Neural cell (in vitro differentiated cells): ENCODE data around the gene SP140L. TPM values are rescaled to one million over a fixed set of nuclear protein-coding genes. Genes with fewer than 3 reads are reported as not detected.

Experiments
- H2AFZ ChIP-seq: fragments of 200-600, 300-800 bp; sonication (generic), shearing (Covaris generic); 2 replicates; pipeline ENCODE4 v1.6.0; 2014; ENCODE audit warnings: low read depth, mild to moderate bottlenecking, antibody characterized with exemption, low read length, moderate library complexity
- H3F3A ChIP-seq: fragments of 200-600 bp; shearing (Covaris generic); 2 replicates; pipeline ENCODE4 v1.6.1; 2016; ENCODE audit warnings: mild to moderate bottlenecking, moderate library complexity, mixed read lengths, antibody characterized with exemption, low read length; ENCODE audit not compliant: insufficient read depth, poor library complexity, severe bottlenecking
- H3K27ac ChIP-seq: fragments of 200-600, 300-800 bp; sonication (generic), shearing (Covaris generic); 2 replicates; pipeline ENCODE4 v1.5.1; 2014; ENCODE audit warnings: mild to moderate bottlenecking, low read length, moderate library complexity
- H3K27me3 ChIP-seq: fragments of 300-800, 200-600 bp; sonication (generic), shearing (Covaris generic); 2 replicates; pipeline ENCODE4 v1.6.0; 2014; ENCODE audit warnings: mild to moderate bottlenecking, low read depth, low read length, moderate library complexity; ENCODE audit not compliant: insufficient read depth
- H3K36me3 ChIP-seq: fragments of 300-800, 200-600 bp; sonication (generic), shearing (Covaris generic); 2 replicates; pipeline ENCODE4 v1.5.1; 2014; ENCODE audit warnings: mild to moderate bottlenecking, antibody characterized with exemption, low read length, moderate library complexity; ENCODE audit not compliant: insufficient read depth
- H3K4me2 ChIP-seq: fragments of 300-800, 200-600 bp; sonication (generic), shearing (Covaris generic); 2 replicates; pipeline ENCODE4 v1.6.0; 2014; ENCODE audit warnings: mild to moderate bottlenecking, low read length
- H3K4me3 ChIP-seq: fragments of 300-800, 200-600 bp; sonication (generic), shearing (Covaris generic); 2 replicates; pipeline ENCODE4 v1.5.1; 2014; ENCODE audit warnings: mild to moderate bottlenecking, low read length, moderate library complexity
- H3K79me2 ChIP-seq: fragments of 200-600 bp; shearing (Covaris generic); replicated peaks from 2 replicates; pipeline ENCODE4 v1.6.0; 2014; ENCODE audit warnings: mild to moderate bottlenecking, low read length, moderate library complexity; ENCODE audit not compliant: insufficient read depth
- H3K9ac ChIP-seq: fragments of 300-800, 200-600 bp; sonication (generic), shearing (Covaris generic); 2 replicates; pipeline ENCODE4 v1.6.1; 2016; ENCODE audit warnings: mild to moderate bottlenecking, low read length, mixed read lengths
- H3K9me2 ChIP-seq: fragments of 200-600 bp; shearing (Covaris generic); 2 replicates; pipeline ENCODE4 v1.6.1; 2016; ENCODE audit warnings: mild to moderate bottlenecking, low read length, mixed read lengths; ENCODE audit not compliant: insufficient read depth
- H3K9me3 ChIP-seq: fragments of 200-600, 300-800 bp; sonication (generic), shearing (Covaris generic); 2 replicates; pipeline ENCODE4 v1.6.1; 2016; ENCODE audit warnings: mild to moderate bottlenecking, mixed run types, low read length, moderate library complexity, mixed read lengths
- H4K20me1 ChIP-seq: fragments of 200-600 bp; shearing (Covaris generic); 2 replicates; pipeline ENCODE4 v1.6.1; 2016; ENCODE audit warnings: mild to moderate bottlenecking, mixed run types; ENCODE audit not compliant: insufficient read depth
- EP300 ChIP-seq: fragments of 450-650 bp; conservative IDR thresholded peaks from 2 replicates; pipeline ENCODE4 v1.6.1; 2014; ENCODE audit warnings: antibody characterized with exemption, mild to moderate bottlenecking, moderate library complexity; ENCODE audit not compliant: poor library complexity, severe bottlenecking
- EZH2 ChIP-seq: fragments of 200-600, 300-800 bp; shearing (Covaris generic), sonication (generic); IDR thresholded peaks from 2 replicates; pipeline ENCODE4 v1.6.1; 2014; ENCODE audit warnings: antibody characterized with exemption, low read length, borderline replicate concordance, mild to moderate bottlenecking; ENCODE audit not compliant: insufficient read depth, poor library complexity, severe bottlenecking
- MXI1 ChIP-seq: fragments of 450-650 bp; conservative IDR thresholded peaks from 2 replicates; pipeline ENCODE4 v1.6.1; 2014; ENCODE audit warnings: antibody characterized with exemption, mild to moderate bottlenecking; ENCODE audit not compliant: poor library complexity, severe bottlenecking
- POLR2AphosphoS5 ChIP-seq: IDR thresholded peaks from 2 replicates; pipeline ENCODE4 v1.6.1; 2012
- RAD21 ChIP-seq: fragments of 450-650 bp; conservative IDR thresholded peaks from 2 replicates; pipeline ENCODE4 v1.6.1; 2014; ENCODE audit warnings: antibody characterized with exemption, mild to moderate bottlenecking, moderate library complexity
- SMC3 ChIP-seq: fragments of 450-650 bp; conservative IDR thresholded peaks from 2 replicates; pipeline ENCODE4 v1.6.1; 2014; ENCODE audit warnings: antibody characterized with exemption, mild to moderate bottlenecking, moderate library complexity; ENCODE audit not compliant: poor library complexity
- TAF1 ChIP-seq: IDR thresholded peaks from 2 replicates; pipeline ENCODE4 v1.6.1; 2012; ENCODE audit warnings: low read depth
- polyA plus RNA-seq: library from polyadenylated mRNA; depleted of rRNA; stranded (reverse); fragments of >200 nt; gene quantifications from 2 replicates; pipeline ENCODE4 v1.2.3, GENCODE V29; 2014
- TF ChIP-seq, protein P1 (sequence below): IDR thresholded peaks from 2 replicates; pipeline ENCODE4 v1.6.1; 2012; ENCODE audit warnings: borderline replicate concordance
- TF ChIP-seq, protein P2 (sequence below): fragments of 450-650 bp; IDR thresholded peaks from 2 replicates; pipeline ENCODE4 v1.5.1; 2014; ENCODE audit warnings: antibody characterized with exemption, mild to moderate bottlenecking, moderate library complexity; ENCODE audit not compliant: poor library complexity, severe bottlenecking

The SP140L gene
- polyA plus RNA-seq, 1 donor from 2014 or later: not detected

DNA sequence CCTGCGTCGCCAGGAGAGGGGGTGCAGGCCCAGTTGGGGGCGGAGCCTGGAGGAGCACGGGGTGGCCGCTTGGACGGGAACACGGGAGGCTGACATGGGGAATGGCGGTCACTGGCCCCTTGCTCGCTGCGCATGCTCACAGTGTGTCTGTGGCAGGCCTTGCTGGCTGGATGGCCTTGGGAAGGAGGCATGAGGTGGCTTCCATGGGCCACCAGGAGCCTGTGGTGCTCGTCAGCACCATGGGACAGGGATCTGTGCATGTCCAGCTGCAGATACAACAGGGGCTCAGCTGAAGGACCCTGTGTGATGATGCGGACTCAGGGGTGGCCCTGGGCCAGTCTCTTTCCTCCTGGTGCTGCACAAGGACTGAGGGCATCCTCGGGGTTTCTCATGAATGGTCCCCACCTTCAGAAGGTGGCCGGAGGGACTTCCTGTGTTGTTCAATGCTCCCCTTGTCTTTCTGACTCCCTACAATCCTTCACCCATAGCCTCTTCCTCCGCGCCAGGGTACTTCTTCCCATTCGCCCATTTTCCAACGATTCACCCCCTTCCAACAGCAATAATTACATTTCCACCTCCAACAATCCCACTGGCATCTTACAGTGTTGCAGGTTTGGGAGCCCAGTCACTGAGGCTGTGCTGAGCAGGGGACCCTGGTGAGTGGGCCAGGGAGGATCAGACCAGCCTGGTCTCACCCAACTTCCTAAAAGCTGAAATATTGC is 3.4 kb upstream of the SP140L start:
- Histone ChIP-seq H3K27ac (no peak overlapping the region), H2AFZ (no peak overlapping the region), H3K9me2 (no peaks in the 10 kb centered on the region), H3K4me3 (no peak overlapping the region), H3K79me2 (no peaks in the 10 kb centered on the region), H3K9ac (no peak overlapping the region), H3K36me3 (no peaks in the 10 kb centered on the region), H3K9me3 (no peaks in the 10 kb centered on the region), H3F3A (no peaks in the 10 kb centered on the region), H3K27me3 (no peaks in the 10 kb centered on the region), H3K4me2 (no peak overlapping the region), H4K20me1 (no peaks in the 10 kb centered on the region)
- TF ChIP-seq EZH2: no peak
- TF ChIP-seq RAD21: no peak
- TF ChIP-seq, protein P1, sequence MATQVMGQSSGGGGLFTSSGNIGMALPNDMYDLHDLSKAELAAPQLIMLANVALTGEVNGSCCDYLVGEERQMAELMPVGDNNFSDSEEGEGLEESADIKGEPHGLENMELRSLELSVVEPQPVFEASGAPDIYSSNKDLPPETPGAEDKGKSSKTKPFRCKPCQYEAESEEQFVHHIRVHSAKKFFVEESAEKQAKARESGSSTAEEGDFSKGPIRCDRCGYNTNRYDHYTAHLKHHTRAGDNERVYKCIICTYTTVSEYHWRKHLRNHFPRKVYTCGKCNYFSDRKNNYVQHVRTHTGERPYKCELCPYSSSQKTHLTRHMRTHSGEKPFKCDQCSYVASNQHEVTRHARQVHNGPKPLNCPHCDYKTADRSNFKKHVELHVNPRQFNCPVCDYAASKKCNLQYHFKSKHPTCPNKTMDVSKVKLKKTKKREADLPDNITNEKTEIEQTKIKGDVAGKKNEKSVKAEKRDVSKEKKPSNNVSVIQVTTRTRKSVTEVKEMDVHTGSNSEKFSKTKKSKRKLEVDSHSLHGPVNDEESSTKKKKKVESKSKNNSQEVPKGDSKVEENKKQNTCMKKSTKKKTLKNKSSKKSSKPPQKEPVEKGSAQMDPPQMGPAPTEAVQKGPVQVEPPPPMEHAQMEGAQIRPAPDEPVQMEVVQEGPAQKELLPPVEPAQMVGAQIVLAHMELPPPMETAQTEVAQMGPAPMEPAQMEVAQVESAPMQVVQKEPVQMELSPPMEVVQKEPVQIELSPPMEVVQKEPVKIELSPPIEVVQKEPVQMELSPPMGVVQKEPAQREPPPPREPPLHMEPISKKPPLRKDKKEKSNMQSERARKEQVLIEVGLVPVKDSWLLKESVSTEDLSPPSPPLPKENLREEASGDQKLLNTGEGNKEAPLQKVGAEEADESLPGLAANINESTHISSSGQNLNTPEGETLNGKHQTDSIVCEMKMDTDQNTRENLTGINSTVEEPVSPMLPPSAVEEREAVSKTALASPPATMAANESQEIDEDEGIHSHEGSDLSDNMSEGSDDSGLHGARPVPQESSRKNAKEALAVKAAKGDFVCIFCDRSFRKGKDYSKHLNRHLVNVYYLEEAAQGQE: no peak
- TF ChIP-seq SMC3: no peak
- TF ChIP-seq POLR2AphosphoS5: no peak
- TF ChIP-seq TAF1: no peak
- TF ChIP-seq, protein P2, sequence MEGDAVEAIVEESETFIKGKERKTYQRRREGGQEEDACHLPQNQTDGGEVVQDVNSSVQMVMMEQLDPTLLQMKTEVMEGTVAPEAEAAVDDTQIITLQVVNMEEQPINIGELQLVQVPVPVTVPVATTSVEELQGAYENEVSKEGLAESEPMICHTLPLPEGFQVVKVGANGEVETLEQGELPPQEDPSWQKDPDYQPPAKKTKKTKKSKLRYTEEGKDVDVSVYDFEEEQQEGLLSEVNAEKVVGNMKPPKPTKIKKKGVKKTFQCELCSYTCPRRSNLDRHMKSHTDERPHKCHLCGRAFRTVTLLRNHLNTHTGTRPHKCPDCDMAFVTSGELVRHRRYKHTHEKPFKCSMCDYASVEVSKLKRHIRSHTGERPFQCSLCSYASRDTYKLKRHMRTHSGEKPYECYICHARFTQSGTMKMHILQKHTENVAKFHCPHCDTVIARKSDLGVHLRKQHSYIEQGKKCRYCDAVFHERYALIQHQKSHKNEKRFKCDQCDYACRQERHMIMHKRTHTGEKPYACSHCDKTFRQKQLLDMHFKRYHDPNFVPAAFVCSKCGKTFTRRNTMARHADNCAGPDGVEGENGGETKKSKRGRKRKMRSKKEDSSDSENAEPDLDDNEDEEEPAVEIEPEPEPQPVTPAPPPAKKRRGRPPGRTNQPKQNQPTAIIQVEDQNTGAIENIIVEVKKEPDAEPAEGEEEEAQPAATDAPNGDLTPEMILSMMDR: no peak

DNA sequence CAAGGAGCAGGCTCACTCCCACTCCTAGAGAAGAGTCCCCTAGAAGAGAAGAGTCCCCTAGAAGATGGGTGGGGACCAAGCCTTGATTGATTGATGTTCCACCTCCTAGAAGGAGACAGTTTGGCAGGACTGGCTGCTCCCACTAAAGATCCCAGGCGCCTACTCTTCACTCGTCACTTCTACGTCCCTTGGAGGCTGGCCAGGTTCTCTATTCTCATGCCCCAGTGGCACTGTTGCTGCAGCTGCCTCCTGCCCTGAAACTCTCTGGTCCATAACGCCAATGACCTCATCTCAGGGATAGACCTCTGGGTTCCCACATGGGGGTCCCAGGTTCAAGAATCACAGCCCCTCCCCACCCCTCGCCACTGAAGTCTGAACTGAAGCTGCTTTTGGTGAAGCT is 2.5 kb upstream of the SP140L start:
- Histone ChIP-seq H3F3A (no peaks in the 10 kb centered on the region), H2AFZ (no peak overlapping the region), H3K9me3 (no peaks in the 10 kb centered on the region), H3K27ac (no peak overlapping the region), H3K4me2 (no peak overlapping the region), H3K36me3 (no peaks in the 10 kb centered on the region), H3K9me2 (no peaks in the 10 kb centered on the region), H4K20me1 (no peaks in the 10 kb centered on the region), H3K27me3 (no peaks in the 10 kb centered on the region), H3K4me3 (no peak overlapping the region), H3K9ac (no peak overlapping the region), H3K79me2 (no peaks in the 10 kb centered on the region)
- TF ChIP-seq MXI1 (no peak), EP300 (no peak)
- TF ChIP-seq, protein P1: no peak
